ENCODE data around the gene SEC23B.

DNA sequence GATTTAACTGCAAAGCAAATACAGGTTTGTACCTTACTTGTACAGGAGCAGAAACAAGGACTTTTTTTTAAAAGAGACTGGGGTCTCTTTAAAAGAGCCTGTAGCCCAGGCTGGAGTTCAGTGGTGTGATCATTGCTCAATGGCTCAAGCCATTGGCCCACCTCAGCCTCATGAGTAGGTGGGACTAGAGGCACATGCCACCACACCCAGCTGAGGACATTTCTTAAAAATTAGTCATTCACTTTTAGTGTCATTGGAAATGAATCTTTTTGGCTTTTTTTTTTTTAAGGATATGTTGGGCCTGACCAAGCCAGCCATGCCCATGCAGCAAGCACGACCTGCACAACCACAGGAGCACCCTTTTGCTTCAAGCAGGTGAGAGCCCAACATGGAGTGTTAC is 16.9 kb downstream of the SEC23B start:
- TF ChIP-seq CTCF (IDR thresholded peaks at IDR 0.05) (no peak), POLR2A (IDR thresholded peaks at IDR 0.05) (no peak)

All from body of pancreas (tissue), 4 donors.